Liver (tissue), 9 donors: ENCODE data around the gene ANKRD17. TPM values are rescaled to one million over a fixed set of nuclear protein-coding genes. Genes with fewer than 3 reads are reported as not detected.

Source experiments
- DNase-seq: peaks from one replicate; pipeline ENCODE4 v3.0.0-alpha.2; 2017; ENCODE audit warnings: low spot score
- H3K27ac ChIP-seq, 2 donors: one replicate each; pipeline ENCODE4 v1.7.0; 2013; ENCODE audit warnings: inconsistent platforms in 2 of 2, low read length in 2 of 2, control low read depth in 1 of 2, low read depth in 1 of 2, mild to moderate bottlenecking in 1 of 2
- H3K27me3 ChIP-seq, 4 donors: one replicate each; pipeline versions ENCODE4 v1.6.1 to v1.7.0; 2013; ENCODE audit warnings: low read length in 3 of 4, inconsistent platforms in 1 of 4, mild to moderate bottlenecking in 1 of 4, moderate library complexity in 1 of 4; ENCODE audit not compliant: control insufficient read depth in 4 of 4, insufficient read depth in 4 of 4
- H3K36me3 ChIP-seq, 4 donors: one replicate each; pipeline versions ENCODE4 v1.6.1 to v1.7.0; 2013; ENCODE audit warnings: low read length in 3 of 4, mild to moderate bottlenecking in 3 of 4, low read depth in 1 of 4, moderate library complexity in 1 of 4; ENCODE audit not compliant: control insufficient read depth in 4 of 4, insufficient read depth in 3 of 4
- H3K4me1 ChIP-seq, 4 donors: one replicate each; pipeline versions ENCODE4 v1.6.1 to v1.7.0; 2013; ENCODE audit warnings: low read length in 3 of 4, mild to moderate bottlenecking in 3 of 4, moderate library complexity in 1 of 4; ENCODE audit not compliant: control insufficient read depth in 4 of 4, insufficient read depth in 4 of 4
- H3K4me3 ChIP-seq, 3 donors: one replicate each; pipeline versions ENCODE4 v1.6.1 to v1.7.0; 2013; ENCODE audit warnings: low read length in 3 of 3, control low read depth in 1 of 3, low read depth in 1 of 3, mild to moderate bottlenecking in 1 of 3
- H3K9ac ChIP-seq, 2 donors: one replicate each; pipeline ENCODE4 v1.7.0; 2013; ENCODE audit warnings: low read length in 2 of 2, mild to moderate bottlenecking in 2 of 2, moderate library complexity in 2 of 2, control low read depth in 1 of 2, low read depth in 1 of 2
- H3K9me3 ChIP-seq, 4 donors: one replicate each; pipeline versions ENCODE4 v1.6.1 to v1.7.0; 2013; ENCODE audit warnings: low read length in 3 of 4; ENCODE audit not compliant: control insufficient read depth in 4 of 4
- ATF3 ChIP-seq: IDR thresholded peaks from 2 replicates; pipeline ENCODE4 v1.6.1; 2016; ENCODE audit warnings: antibody characterized with exemption
- EGR1 ChIP-seq, 2 donors: IDR thresholded peaks; 2 replicates each; pipeline ENCODE4 v1.6.1; 2016 to 2018; ENCODE audit warnings: antibody characterized with exemption in 2 of 2, low read depth in 2 of 2
- FOXA1 ChIP-seq: IDR thresholded peaks from 2 replicates; pipeline ENCODE4 v1.6.1; 2016; ENCODE audit warnings: antibody characterized with exemption
- FOXA2 ChIP-seq: IDR thresholded peaks from 2 replicates; pipeline ENCODE4 v1.6.1; 2016; ENCODE audit warnings: antibody characterized with exemption
- GABPA ChIP-seq, 2 donors: IDR thresholded peaks in 1 of 2; conservative IDR thresholded peaks in 1 of 2; 2 replicates each; pipeline ENCODE4 v1.6.1; 2016; ENCODE audit warnings: antibody characterized with exemption in 2 of 2, mild to moderate bottlenecking in 1 of 2, moderate library complexity in 1 of 2
- HNF4A ChIP-seq, 2 donors: conservative IDR thresholded peaks; 2 replicates each; pipeline ENCODE4 v1.6.1; 2016; ENCODE audit warnings: antibody characterized with exemption in 2 of 2, mild to moderate bottlenecking in 2 of 2
- HNF4G ChIP-seq: IDR thresholded peaks from 2 replicates; pipeline ENCODE4 v1.6.1; 2016; ENCODE audit warnings: antibody characterized with exemption
- JUND ChIP-seq, 2 donors: IDR thresholded peaks; 2 replicates each; pipeline ENCODE4 v1.6.1; 2016; ENCODE audit warnings: antibody characterized with exemption in 2 of 2
- NR2F2 ChIP-seq: IDR thresholded peaks from 2 replicates; pipeline ENCODE4 v1.6.1; 2016; ENCODE audit warnings: antibody characterized with exemption
- RAD21 ChIP-seq, 2 donors: IDR thresholded peaks; 2 replicates each; pipeline ENCODE4 v1.6.1; 2016; ENCODE audit warnings: antibody characterized with exemption in 2 of 2, mild to moderate bottlenecking in 2 of 2
- REST ChIP-seq: IDR thresholded peaks from 2 replicates; pipeline ENCODE4 v1.6.1; 2016; ENCODE audit warnings: antibody characterized with exemption, mild to moderate bottlenecking
- RXRA ChIP-seq, 2 donors: IDR thresholded peaks; 2 replicates each; pipeline ENCODE4 v1.6.1; 2017 to 2018; ENCODE audit warnings: antibody characterized with exemption in 2 of 2, mild to moderate bottlenecking in 1 of 2
- SP1 ChIP-seq: IDR thresholded peaks from 2 replicates; pipeline ENCODE4 v1.6.1; 2018; ENCODE audit warnings: antibody characterized with exemption, mild to moderate bottlenecking
- TAF1 ChIP-seq: conservative IDR thresholded peaks from 2 replicates; pipeline ENCODE4 v1.6.1; 2016; ENCODE audit warnings: antibody characterized with exemption, mild to moderate bottlenecking
- YY1 ChIP-seq: IDR thresholded peaks from 2 replicates; pipeline ENCODE4 v1.6.1; 2016; ENCODE audit warnings: antibody characterized with exemption, mild to moderate bottlenecking
- WGBS: extraction: QIAGEN DNeasy Blood & Tissue Kit; methylation state at CpG from one replicate; pipeline ENCODE4 v1.1.7; 2013; 5-methylcytosine and 5-hydroxymethylcytosine counted together
- polyA plus RNA-seq, 2 donors: library from polyadenylated mRNA; stranded (reverse) in 1 of 2; unstranded in 1 of 2; fragments of 200-250 nt in 1 of 2; fragments of >200 nt in 1 of 2; fragmentation: Nextera tagmentation in 1 of 2; extraction: Ambion mirVana in 1 of 2; gene quantifications; one replicate each; pipeline versions ENCODE4 v1.2.1 to v1.2.3, GENCODE V29; 2013 to 2015
- total RNA-seq, 2 donors: library from RNA; depleted of rRNA; stranded (reverse); fragments of >200 nt; gene quantifications; one replicate each; pipeline ENCODE4 v1.2.3, GENCODE V29; 2014
- TF ChIP-seq, protein P1 (sequence below): fragments of 150-350 bp; IDR thresholded peaks from 2 replicates; pipeline ENCODE4 v1.5.1; 2017; ENCODE audit warnings: improper control_type of control experiment, low read depth, low read length; ENCODE audit not compliant: missing input control
- TF ChIP-seq, protein P2 (sequence below): IDR thresholded peaks from 2 replicates; pipeline ENCODE4 v1.6.1; 2016; ENCODE audit warnings: antibody characterized with exemption
- TF ChIP-seq, protein P3 (sequence below): IDR thresholded peaks from 2 replicates; pipeline ENCODE4 v1.6.1; 2016; ENCODE audit warnings: antibody characterized with exemption
- donor health status: healthy.
- donor health status: healthy.
- donor health status: healthy.
- donor health status: healthy.
- donor health status: healthy.

Gene ANKRD17
- total and polyA plus RNA-seq, 4 donors = 11.6 to 38.5 (median 19.7) TPM

GRCh38 chr4:73257651-73258435 lies 755 bp downstream of the ANKRD17 start:
- under 1% methylated on average over 34 of the region's 34 CpGs for WGBS
- Histone ChIP-seq H3K36me3 (no peaks in the 10 kb centered on the region), H3K9me3 (no peaks in the 10 kb centered on the region), H3K4me3 (peak overlapping the region; percentile 64 to 93 (median 74)), H3K9ac (peak overlapping the region; percentile 83 to 94), H3K4me1 (peaks cover 6 to 48% (median 33%) of the 10 kb centered on the region in 4 donors), H3K27me3 (no peaks in the 10 kb centered on the region), H3K27ac (peak overlapping the region; percentile 88)
- DNase-seq = no peak
- no peak for TF ChIP-seq NR2F2
- TF ChIP-seq YY1 = no peak
- no peak for TF ChIP-seq RAD21 (IDR thresholded peaks at IDR 0.05)
- TF ChIP-seq EGR1 (IDR thresholded peaks at IDR 0.05; ENCODE audit: low read depth in 2 of 2) = no peak
- no peak for TF ChIP-seq JUND (IDR thresholded peaks at IDR 0.05)
- TF ChIP-seq, protein P1, sequence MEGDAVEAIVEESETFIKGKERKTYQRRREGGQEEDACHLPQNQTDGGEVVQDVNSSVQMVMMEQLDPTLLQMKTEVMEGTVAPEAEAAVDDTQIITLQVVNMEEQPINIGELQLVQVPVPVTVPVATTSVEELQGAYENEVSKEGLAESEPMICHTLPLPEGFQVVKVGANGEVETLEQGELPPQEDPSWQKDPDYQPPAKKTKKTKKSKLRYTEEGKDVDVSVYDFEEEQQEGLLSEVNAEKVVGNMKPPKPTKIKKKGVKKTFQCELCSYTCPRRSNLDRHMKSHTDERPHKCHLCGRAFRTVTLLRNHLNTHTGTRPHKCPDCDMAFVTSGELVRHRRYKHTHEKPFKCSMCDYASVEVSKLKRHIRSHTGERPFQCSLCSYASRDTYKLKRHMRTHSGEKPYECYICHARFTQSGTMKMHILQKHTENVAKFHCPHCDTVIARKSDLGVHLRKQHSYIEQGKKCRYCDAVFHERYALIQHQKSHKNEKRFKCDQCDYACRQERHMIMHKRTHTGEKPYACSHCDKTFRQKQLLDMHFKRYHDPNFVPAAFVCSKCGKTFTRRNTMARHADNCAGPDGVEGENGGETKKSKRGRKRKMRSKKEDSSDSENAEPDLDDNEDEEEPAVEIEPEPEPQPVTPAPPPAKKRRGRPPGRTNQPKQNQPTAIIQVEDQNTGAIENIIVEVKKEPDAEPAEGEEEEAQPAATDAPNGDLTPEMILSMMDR = no peak
- TF ChIP-seq FOXA2 = no peak
- TF ChIP-seq, protein P2, sequence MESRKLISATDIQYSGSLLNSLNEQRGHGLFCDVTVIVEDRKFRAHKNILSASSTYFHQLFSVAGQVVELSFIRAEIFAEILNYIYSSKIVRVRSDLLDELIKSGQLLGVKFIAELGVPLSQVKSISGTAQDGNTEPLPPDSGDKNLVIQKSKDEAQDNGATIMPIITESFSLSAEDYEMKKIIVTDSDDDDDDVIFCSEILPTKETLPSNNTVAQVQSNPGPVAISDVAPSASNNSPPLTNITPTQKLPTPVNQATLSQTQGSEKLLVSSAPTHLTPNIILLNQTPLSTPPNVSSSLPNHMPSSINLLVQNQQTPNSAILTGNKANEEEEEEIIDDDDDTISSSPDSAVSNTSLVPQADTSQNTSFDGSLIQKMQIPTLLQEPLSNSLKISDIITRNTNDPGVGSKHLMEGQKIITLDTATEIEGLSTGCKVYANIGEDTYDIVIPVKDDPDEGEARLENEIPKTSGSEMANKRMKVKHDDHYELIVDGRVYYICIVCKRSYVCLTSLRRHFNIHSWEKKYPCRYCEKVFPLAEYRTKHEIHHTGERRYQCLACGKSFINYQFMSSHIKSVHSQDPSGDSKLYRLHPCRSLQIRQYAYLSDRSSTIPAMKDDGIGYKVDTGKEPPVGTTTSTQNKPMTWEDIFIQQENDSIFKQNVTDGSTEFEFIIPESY = no peak
- TF ChIP-seq TAF1 = no peak
- no peak for TF ChIP-seq FOXA1
- no peak for TF ChIP-seq RXRA (IDR thresholded peaks at IDR 0.05)
- TF ChIP-seq GABPA (IDR thresholded peaks at IDR 0.05 in 1 of 2, conservative IDR thresholded peaks at IDR 0.05 in 1 of 2) = no peak

DNA sequence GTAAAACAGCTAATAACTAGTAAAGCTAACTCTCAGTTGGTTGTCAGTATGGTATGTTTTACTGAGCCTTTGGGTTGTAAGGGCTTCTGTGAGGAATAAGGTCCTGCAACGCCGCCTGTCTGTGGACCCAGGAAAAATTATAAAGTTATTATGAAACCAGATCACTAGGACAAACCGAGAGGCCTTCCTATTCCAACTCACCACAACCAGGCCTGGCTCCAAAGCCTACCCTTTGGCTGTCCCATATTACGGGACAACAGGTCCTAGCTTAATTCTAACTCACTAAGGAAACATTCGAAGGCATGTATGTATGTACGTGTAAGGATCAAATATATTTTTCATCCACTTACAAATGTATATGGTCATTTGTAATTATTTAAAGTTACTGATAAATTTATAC lies 1.4 kb downstream of the ANKRD17 start:
- peak overlapping the region; percentile 88 for H3K27ac ChIP-seq
- H3K36me3 ChIP-seq = peaks cover 0 to 3% (median 0%) of the 10 kb centered on the region in 4 donors
- H3K4me1 ChIP-seq = peaks cover 6 to 54% (median 34%) of the 10 kb centered on the region in 4 donors
- no peaks in the 10 kb centered on the region for H3K9me3 ChIP-seq
- peak overlapping the region; percentile 75 to 83 for H3K9ac ChIP-seq
- no peaks in the 10 kb centered on the region for H3K27me3 ChIP-seq
- H3K4me3 ChIP-seq = peak overlapping the region; percentile 64 to 93 (median 74)
- DNase-seq = peak; percentile 77
- WGBS = under 1% methylated on average over 6 of the region's 6 CpGs
- TF ChIP-seq FOXA1 (no peak), HNF4G (no peak), NR2F2 (no peak), YY1 (peak; percentile 50), RAD21 (IDR thresholded peaks at IDR 0.05) (peak; percentile 86 to 94), TAF1 (peak; percentile 18), HNF4A (conservative IDR thresholded peaks at IDR 0.05) (peak; percentile 36 to 38), GABPA (IDR thresholded peaks at IDR 0.05 in 1 of 2, conservative IDR thresholded peaks at IDR 0.05 in 1 of 2) (no peak), REST (no peak), SP1 (no peak), ATF3 (no peak), JUND (IDR thresholded peaks at IDR 0.05) (no peak), EGR1 (IDR thresholded peaks at IDR 0.05; ENCODE audit: low read depth in 2 of 2) (no peak), FOXA2 (no peak)
- TF ChIP-seq, protein P3, sequence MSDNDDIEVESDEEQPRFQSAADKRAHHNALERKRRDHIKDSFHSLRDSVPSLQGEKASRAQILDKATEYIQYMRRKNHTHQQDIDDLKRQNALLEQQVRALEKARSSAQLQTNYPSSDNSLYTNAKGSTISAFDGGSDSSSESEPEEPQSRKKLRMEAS = no peak
- TF ChIP-seq, protein P2 = peak; percentile 54
- TF ChIP-seq, protein P1 = peak; percentile 71
